ENCODE data around the gene PAMR1.

- TF ChIP-seq TEAD4 (IDR thresholded peaks at IDR 0.05) (no peak), MAX (IDR thresholded peaks at IDR 0.05) (no peak), RAD21 (IDR thresholded peaks at IDR 0.05; ENCODE audit: low read depth) (no peak), EP300 (IDR thresholded peaks at IDR 0.05; ENCODE audit: borderline replicate concordance) (no peak), USF1 (IDR thresholded peaks at IDR 0.05) (no peak), REST (IDR thresholded peaks at IDR 0.05; ENCODE audit: low read depth) (no peak), YY1 (IDR thresholded peaks at IDR 0.05; ENCODE audit: low read depth) (no peak), TAF1 (IDR thresholded peaks at IDR 0.05; ENCODE audit: low read depth) (no peak), CREB1 (IDR thresholded peaks at IDR 0.05; ENCODE audit: low read depth) (no peak), TCF12 (IDR thresholded peaks at IDR 0.05; ENCODE audit: low read depth) (no peak), EGR1 (IDR thresholded peaks at IDR 0.05) (no peak), CEBPB (IDR thresholded peaks at IDR 0.05) (no peak)
These were observed 34.1 kb downstream of the PAMR1 start for GRCh38 chr11:35491231-35491871.
